ENCODE results near the gene NDUFV3.
"Not testable (repeated sequence)": the region's sequence is repeated elsewhere in the genome, so short reads cannot be mapped to it uniquely, and the experiment has no call there.

The NDUFV3 gene

DNA sequence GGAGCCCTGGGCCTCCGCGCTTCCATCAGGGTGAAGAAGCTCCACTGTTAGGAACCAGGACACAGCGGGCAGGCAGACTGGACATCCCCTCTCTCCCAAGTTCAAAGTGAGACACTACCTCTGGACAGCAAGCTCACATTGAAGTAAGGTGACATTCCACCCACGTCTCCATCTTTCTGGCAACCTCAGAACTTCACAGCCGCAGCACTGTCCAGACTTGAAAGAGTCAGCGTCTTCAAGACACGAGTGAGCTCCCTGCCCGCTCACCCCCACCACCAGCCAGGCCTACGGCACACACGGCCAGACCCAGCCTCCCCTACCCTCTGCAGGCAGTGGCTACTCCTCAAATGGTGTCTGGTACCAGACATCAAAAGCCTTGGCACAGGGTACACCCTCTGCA is 24.9 kb upstream of the NDUFV3 start:
- Histone ChIP-seq H3K9ac (ENCODE audit: insufficient read length) (no peak overlapping the region), H3K36me3 (ENCODE audit: insufficient read depth, low read length) (peaks cover 80% of the 10 kb centered on the region), H3K4me3 (no peak overlapping the region), H3K27ac (no peak overlapping the region), H3K9me3 (ENCODE audit: low read depth, low read length) (no peaks in the 10 kb centered on the region)
- no peak for DNase-seq (ENCODE audit: low read depth, low spot score)
- TF ChIP-seq POLR2AphosphoS5 (IDR thresholded peaks at IDR 0.05; ENCODE audit: borderline replicate concordance, low read depth, low read length), result no peak
- TF ChIP-seq FOXP2 (optimal IDR thresholded peaks at IDR 0.05; ENCODE audit: control extremely low read depth, extremely low read length, insufficient read depth), result no peak
- no peak for TF ChIP-seq EZH2 (IDR thresholded peaks at IDR 0.05)

DNA sequence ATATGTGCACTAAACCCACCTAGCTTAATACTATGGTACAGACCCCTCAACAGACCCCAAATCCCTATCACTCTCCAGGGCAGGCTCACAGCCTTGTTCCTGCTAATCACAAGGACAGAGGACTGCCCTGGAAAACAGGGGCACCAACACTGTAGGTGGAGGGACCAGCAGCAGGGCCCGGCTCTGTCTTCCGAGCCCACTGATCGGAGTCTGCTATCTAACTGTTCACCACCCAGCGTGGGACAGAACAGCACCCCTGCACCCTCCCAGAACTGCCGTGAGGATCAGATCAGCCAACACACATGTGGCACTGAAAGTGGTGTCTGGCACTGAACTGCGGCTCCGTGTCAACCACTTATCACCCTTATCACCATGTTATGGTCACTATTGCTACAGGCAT is 20.0 kb upstream of the NDUFV3 start:
- Histone ChIP-seq H3K36me3 (ENCODE audit: insufficient read depth, low read length) (peaks cover 73% of the 10 kb centered on the region), H3K9me3 (ENCODE audit: low read depth, low read length) (no peaks in the 10 kb centered on the region), H3K9ac (ENCODE audit: insufficient read length) (no peak overlapping the region), H3K4me3 (no peak overlapping the region), H3K27ac (no peak overlapping the region)
- DNase-seq (ENCODE audit: low read depth, low spot score), result no peak
- TF ChIP-seq POLR2AphosphoS5 (IDR thresholded peaks at IDR 0.05; ENCODE audit: borderline replicate concordance, low read depth, low read length) (no peak), FOXP2 (optimal IDR thresholded peaks at IDR 0.05; ENCODE audit: control extremely low read depth, extremely low read length, insufficient read depth) (no peak), EZH2 (IDR thresholded peaks at IDR 0.05) (no peak)

DNA sequence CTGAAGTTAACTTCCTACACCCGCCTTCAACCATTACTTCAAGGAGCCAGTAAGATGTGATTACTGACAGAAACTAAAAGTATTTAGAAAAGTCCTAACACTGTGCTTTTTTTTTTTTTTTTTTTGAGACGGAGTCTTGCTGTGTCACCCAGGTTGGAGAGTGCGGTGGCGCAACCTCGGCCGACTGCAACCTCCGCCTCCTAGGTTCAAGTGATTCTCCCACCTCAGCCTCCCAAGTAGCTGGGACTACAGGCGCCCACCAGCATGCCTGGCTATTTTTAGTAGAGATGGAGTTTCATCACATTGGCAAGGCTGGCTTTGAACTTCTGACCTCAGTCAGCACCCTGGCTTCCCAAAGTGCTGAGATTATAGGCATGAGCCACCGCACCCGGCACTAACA is 17.3 kb upstream of the NDUFV3 start:
- H3K9ac ChIP-seq (ENCODE audit: insufficient read length); DNase-seq (ENCODE audit: low read depth, low spot score); H3K27ac ChIP-seq; H3K9me3 ChIP-seq (ENCODE audit: low read depth, low read length); H3K4me3 ChIP-seq: not testable (repeated sequence)
- peaks cover 48% of the 10 kb centered on the region for H3K36me3 ChIP-seq (ENCODE audit: insufficient read depth, low read length)

DNA sequence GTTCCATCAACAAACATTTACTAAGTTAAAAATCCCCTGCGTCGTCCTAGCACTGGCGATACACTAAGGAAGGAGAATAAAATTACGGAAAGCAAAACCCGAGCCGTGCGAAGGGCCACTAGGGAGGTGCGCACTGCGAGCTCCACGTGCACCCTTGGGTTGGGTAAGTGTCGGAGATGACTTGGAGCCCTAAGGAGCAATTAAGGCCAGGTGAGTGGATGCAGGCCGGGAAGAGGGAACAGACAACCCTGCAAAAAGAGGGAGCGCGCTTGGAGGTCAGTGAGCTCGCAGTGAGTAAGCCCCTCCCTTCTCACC is 14.5 kb upstream of the NDUFV3 start:
- peak overlapping the region; percentile 78 for H3K9ac ChIP-seq (ENCODE audit: insufficient read length)
- H3K4me3 ChIP-seq, result peak overlapping the region; percentile 77
- peak overlapping the region; percentile 69; the same call in 1 of the 2 replicates for H3K27ac ChIP-seq
- no peak for DNase-seq (ENCODE audit: low read depth, low spot score)
- peaks cover 20% of the 10 kb centered on the region for H3K36me3 ChIP-seq (ENCODE audit: insufficient read depth, low read length)
- TF ChIP-seq FOXP2 (optimal IDR thresholded peaks at IDR 0.05; ENCODE audit: control extremely low read depth, extremely low read length, insufficient read depth) (no peak), EZH2 (IDR thresholded peaks at IDR 0.05) (no peak), POLR2AphosphoS5 (IDR thresholded peaks at IDR 0.05; ENCODE audit: borderline replicate concordance, low read depth, low read length) (no peak)
- no peaks in the 10 kb centered on the region for H3K9me3 ChIP-seq (ENCODE audit: low read depth, low read length)

DNA sequence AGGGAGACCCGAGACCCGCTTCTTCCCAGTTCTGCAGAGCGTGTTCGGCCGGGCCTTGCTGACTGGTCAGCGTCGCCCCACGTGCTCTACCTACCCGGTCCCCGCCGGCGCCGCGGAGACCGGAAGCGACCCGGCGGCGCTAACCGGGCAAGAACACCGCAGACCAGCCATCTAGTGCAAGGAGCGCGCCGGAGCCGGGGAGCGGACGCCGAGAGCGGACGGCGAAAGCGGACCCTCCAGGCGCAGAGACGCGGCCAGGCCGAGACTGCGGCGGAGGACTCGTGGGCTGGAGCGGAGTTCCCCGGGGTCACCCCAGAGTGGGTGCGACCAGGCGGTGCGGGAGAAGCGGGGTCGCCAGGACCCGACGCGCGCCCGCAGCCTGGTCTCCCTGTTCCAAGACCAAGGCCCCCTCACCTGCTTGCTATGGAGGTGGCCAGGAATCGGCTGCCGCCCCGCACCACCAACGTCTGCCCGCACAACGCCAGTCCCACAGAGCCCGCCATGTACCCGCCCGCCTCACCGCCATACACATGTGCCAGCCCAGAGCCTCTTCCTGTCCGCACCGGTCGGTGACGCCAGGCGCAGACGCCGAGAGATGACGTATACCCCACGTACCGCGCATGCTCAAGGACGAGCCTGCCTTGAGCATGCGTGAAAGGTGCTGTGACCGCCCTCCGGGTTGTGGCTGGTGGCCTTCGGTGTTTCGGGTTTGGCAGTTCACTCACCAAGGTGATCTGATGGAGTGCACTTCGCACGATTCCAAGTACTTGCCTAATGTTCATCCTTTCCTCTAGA is 13.9 kb upstream of the NDUFV3 start, which contains the start of gene WDR4:
WDR4 (minus strand) TSS at position 547 of the 795 bp plus-strand sequence; CDS start at position 503, 44 bp downstream.
- H3K27ac ChIP-seq, result peak within 1 kb of the TSS; percentile 69
- H3K36me3 ChIP-seq (ENCODE audit: insufficient read depth, low read length), result peaks cover 16% of the 10 kb centered on the region
- H3K4me3 ChIP-seq, result peak within 1 kb of the TSS; percentile 77
- peak; percentile 81 for DNase-seq (ENCODE audit: low read depth, low spot score)
- peak within 1 kb of the TSS; percentile 78 for H3K9ac ChIP-seq (ENCODE audit: insufficient read length)
- TF ChIP-seq EZH2 (IDR thresholded peaks at IDR 0.05), result no peak
- peak; percentile 96 for TF ChIP-seq POLR2AphosphoS5 (IDR thresholded peaks at IDR 0.05; ENCODE audit: borderline replicate concordance, low read depth, low read length)
- no peaks in the 10 kb centered on the region for H3K9me3 ChIP-seq (ENCODE audit: low read depth, low read length)

DNA sequence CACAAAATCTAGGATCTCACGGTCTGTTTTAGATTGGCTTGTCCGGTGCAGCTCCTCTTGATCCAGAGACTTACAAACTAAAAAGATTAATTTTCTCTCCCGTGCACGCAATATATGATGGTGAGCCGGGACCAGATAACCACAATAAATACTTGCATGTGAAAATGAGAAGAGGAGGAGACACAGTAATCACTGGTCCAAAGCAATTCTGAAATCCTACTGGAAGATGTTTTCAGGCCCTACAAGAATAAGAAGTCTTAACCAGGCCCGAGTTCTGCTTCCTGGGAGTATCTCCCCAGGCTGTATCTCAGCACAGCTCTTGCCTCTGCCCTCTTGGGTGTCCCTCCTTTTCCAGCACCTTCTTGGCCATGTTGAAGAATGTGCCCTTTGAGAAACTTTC is 12.8 kb upstream of the NDUFV3 start:
- TF ChIP-seq FOXP2 (optimal IDR thresholded peaks at IDR 0.05; ENCODE audit: control extremely low read depth, extremely low read length, insufficient read depth) (no peak), EZH2 (IDR thresholded peaks at IDR 0.05) (no peak), POLR2AphosphoS5 (IDR thresholded peaks at IDR 0.05; ENCODE audit: borderline replicate concordance, low read depth, low read length) (no peak)
- Histone ChIP-seq H3K9me3 (ENCODE audit: low read depth, low read length) (no peaks in the 10 kb centered on the region), H3K27ac (no peak overlapping the region), H3K4me3 (peak overlapping the region; percentile 77), H3K9ac (ENCODE audit: insufficient read length) (no peak overlapping the region), H3K36me3 (ENCODE audit: insufficient read depth, low read length) (peaks cover 16% of the 10 kb centered on the region)
- DNase-seq (ENCODE audit: low read depth, low spot score), result no peak

DNA sequence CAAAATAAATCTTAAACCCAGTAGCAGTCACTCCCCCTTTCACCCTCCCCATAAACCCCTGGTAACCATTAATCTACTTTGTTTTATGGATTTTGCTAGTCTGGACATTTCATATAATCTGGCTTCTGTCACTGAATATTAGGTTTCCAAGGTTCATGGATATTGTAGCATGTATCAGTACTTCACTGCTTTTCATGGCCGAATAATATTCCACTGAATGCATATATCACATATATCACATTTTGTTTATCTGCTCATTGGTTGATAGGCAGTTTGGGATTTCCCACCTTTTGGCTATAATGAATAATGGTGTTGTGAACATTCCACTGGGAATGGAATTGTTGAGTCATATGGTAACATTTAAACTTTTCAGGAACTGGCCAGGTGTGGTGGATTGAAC is 9.2 kb upstream of the NDUFV3 start:
- no peak overlapping the region for H3K27ac ChIP-seq
- H3K9ac ChIP-seq (ENCODE audit: insufficient read length), result no peak overlapping the region
- no peak for DNase-seq (ENCODE audit: low read depth, low spot score)
- H3K9me3 ChIP-seq (ENCODE audit: low read depth, low read length), result no peaks in the 10 kb centered on the region
- H3K36me3 ChIP-seq (ENCODE audit: insufficient read depth, low read length), result no peaks in the 10 kb centered on the region
- no peak overlapping the region for H3K4me3 ChIP-seq
- TF ChIP-seq POLR2AphosphoS5 (IDR thresholded peaks at IDR 0.05; ENCODE audit: borderline replicate concordance, low read depth, low read length) (no peak), FOXP2 (optimal IDR thresholded peaks at IDR 0.05; ENCODE audit: control extremely low read depth, extremely low read length, insufficient read depth) (no peak), EZH2 (IDR thresholded peaks at IDR 0.05) (no peak)

DNA sequence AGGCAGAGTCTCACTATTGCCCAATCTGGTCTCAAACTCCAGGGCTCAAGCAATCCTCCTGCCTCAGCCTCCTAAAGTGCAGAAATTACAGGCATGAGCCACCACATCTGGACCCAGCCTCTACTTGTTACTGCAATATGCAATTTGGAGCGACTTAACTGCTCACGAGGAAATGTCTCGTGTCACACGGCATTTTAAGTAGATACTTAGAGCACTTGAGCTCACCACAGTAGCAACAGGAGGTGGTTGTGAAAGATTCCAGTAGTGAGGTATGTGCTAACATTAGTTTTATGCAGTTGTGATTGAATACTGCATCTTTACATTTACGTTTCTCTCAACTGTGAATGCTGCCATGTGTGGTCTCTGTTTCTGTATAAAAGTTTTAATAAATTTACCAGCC is 5.8 kb upstream of the NDUFV3 start:
- no peak overlapping the region; the same call in 1 of the 2 replicates for H3K27ac ChIP-seq
- H3K4me3 ChIP-seq, result no peak overlapping the region
- H3K9me3 ChIP-seq (ENCODE audit: low read depth, low read length), result no peaks in the 10 kb centered on the region
- H3K36me3 ChIP-seq (ENCODE audit: insufficient read depth, low read length), result no peaks in the 10 kb centered on the region
- H3K9ac ChIP-seq (ENCODE audit: insufficient read length), result no peak overlapping the region
- TF ChIP-seq EZH2 (IDR thresholded peaks at IDR 0.05) (no peak), POLR2AphosphoS5 (IDR thresholded peaks at IDR 0.05; ENCODE audit: borderline replicate concordance, low read depth, low read length) (no peak), FOXP2 (optimal IDR thresholded peaks at IDR 0.05; ENCODE audit: control extremely low read depth, extremely low read length, insufficient read depth) (no peak)
- peak; percentile 35 for DNase-seq (ENCODE audit: low read depth, low spot score)

DNA sequence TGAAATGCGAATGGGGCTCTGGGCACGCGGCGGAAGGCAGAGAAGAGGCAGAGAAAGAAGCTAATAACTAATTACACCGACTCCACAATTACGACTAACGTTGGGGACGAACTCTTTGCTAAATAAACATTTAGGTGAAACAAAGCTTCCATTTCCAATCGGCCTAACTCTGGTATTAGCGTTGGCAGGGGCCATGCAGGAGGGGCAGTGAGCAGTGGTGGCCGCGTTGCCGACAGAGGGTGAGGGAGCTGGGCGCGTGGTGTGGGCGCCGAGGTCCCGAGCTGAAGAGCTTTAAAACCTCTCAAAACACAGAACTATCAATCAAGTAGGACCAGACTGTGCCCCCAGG is 553 bp upstream of the NDUFV3 start:
- Histone ChIP-seq H3K9me3 (ENCODE audit: low read depth, low read length) (no peaks in the 10 kb centered on the region), H3K36me3 (ENCODE audit: insufficient read depth, low read length) (peaks cover 7% of the 10 kb centered on the region; the same call in 1 of the 2 replicates), H3K9ac (ENCODE audit: insufficient read length) (peak overlapping the region; percentile 90), H3K4me3 (peak overlapping the region; percentile 83), H3K27ac (peak overlapping the region; percentile 80)
- DNase-seq (ENCODE audit: low read depth, low spot score), result no peak
- TF ChIP-seq EZH2 (IDR thresholded peaks at IDR 0.05), result no peak
- no peak for TF ChIP-seq FOXP2 (optimal IDR thresholded peaks at IDR 0.05; ENCODE audit: control extremely low read depth, extremely low read length, insufficient read depth)
- TF ChIP-seq POLR2AphosphoS5 (IDR thresholded peaks at IDR 0.05; ENCODE audit: borderline replicate concordance, low read depth, low read length), result no peak

All from SK-N-MC (cell line).